ENCODE measurements around the gene DNTTIP2. TPM values are rescaled to one million over a fixed set of nuclear protein-coding genes. Genes with fewer than 3 reads are reported as not detected.
A peak's percentile ranks its signal among the peaks of the same experiment; 100 is the strongest.

DNTTIP2 gene
- polyA plus RNA-seq, 2 of the 4 experiments (the other 2 are of a cell fraction), result 41.5 to 42.0 TPM

GRCh38 chr1:93909146-93910050, 30.4 kb upstream of the DNTTIP2 start, which contains the start of gene GCLM (continued):
- TF ChIP-seq ELK1 (IDR thresholded peaks at IDR 0.05; ENCODE audit: low read depth, low read length), result no peak
- no peak for TF ChIP-seq HES2 (IDR thresholded peaks at IDR 0.05)
- TF ChIP-seq BCL3 (IDR thresholded peaks at IDR 0.05), result peak; percentile 63; the same call in 2 of the 3 replicates
- TF ChIP-seq SMC3 (IDR thresholded peaks at IDR 0.05), result peak; percentile 66; the same call in 2 of the 3 replicates
- TF ChIP-seq HOXB13 (CRISPR knock-in tag; IDR thresholded peaks at IDR 0.05; ENCODE audit: low read depth), result no peak
- TF ChIP-seq MAX (IDR thresholded peaks at IDR 0.05), result peak; percentile 73; the same call in 1 of the 2 replicates
- TF ChIP-seq MAFK (IDR thresholded peaks at IDR 0.05; ENCODE audit: partially characterized antibody), result peak; percentile 100
- peak in 1 of 2 experiments; percentile 53; a peak in 1 of 5 replicates for TF ChIP-seq EP300 (IDR thresholded peaks at IDR 0.05)
- no peak for TF ChIP-seq USF2 (IDR thresholded peaks at IDR 0.05)
- TF ChIP-seq FOSL2 (IDR thresholded peaks at IDR 0.05), result no peak
- peak; percentile 79 for TF ChIP-seq FOSL2 (CRISPR knock-in tag; IDR thresholded peaks at IDR 0.05)
- no peak for TF ChIP-seq NPAS2 (CRISPR knock-in tag; IDR thresholded peaks at IDR 0.05; ENCODE audit: borderline replicate concordance)
- TF ChIP-seq EHF (CRISPR knock-in tag; IDR thresholded peaks at IDR 0.05), result no peak
- TF ChIP-seq REST (IDR thresholded peaks at IDR 0.05), result no peak
- no peak for TF ChIP-seq KDM1A (IDR thresholded peaks at IDR 0.05; ENCODE audit: low read depth)
- TF ChIP-seq NR3C1 (IDR thresholded peaks at IDR 0.05), result no peak
- TF ChIP-seq HMGXB4 (CRISPR knock-in tag; IDR thresholded peaks at IDR 0.05; ENCODE audit: borderline replicate concordance), result no peak
- no peak for TF ChIP-seq ZC3H11A (IDR thresholded peaks at IDR 0.05)

Measured in A549 (cell line).